ENCODE data around the gene ITGA3. TPM values are rescaled to one million over a fixed set of nuclear protein-coding genes. Genes with fewer than 3 reads are reported as not detected.

Gene ITGA3
- total RNA-seq, 1 experiment from 2014 or later = 392 TPM

DNA sequence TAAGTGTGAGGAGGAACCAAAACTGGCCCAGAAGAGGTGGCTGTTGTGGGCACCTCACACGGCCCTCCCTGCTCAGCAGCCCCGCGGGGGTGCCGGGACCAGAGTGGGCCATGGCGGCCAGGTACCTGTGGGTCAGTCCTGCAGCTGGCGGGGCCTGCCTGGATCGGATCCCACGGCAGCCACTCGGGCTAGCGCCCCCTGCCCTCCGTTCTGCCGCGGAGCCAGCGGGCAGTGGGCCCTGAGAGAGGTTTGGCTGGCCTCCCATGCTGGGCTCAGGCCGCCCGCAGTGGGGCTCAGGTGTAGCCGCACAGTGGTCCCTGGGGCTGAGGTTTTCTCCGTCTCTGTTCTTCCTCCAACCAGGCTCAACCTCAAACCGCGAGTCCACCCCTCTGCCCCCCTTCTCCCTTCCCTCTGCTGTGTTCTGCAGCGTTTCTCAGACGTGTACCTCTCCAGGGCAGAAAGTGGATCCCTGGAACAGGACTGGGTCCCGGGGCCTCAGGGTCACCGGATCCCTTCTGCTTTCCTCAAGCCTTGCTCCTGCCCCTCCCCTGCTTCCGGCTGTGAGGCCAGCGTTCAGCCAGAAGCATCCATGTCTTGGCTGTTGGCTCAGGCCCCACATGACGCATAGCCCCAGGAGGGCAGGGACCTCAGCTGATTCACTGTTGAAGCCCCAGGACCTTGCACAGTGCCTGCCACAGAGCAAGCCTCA, 28.6 kb upstream of the ITGA3 start:
- Histone ChIP-seq H2AFZ (ENCODE audit: low read depth, low read length, poor library complexity, severe bottlenecking) (peak overlapping the region; percentile 20), H4K20me1 (ENCODE audit: insufficient read depth) (no peaks in the 10 kb centered on the region), H3K4me1 (ENCODE audit: control insufficient read depth in 1 of 2, insufficient read depth in 2 of 2, low read length in 2 of 2) (peaks cover 28 to 44% of the 10 kb centered on the region in 2 experiments), H3K27ac (ENCODE audit: low read depth, low read length) (peak overlapping the region; percentile 93), H3K27me3 (ENCODE audit: insufficient read depth, low read length) (no peaks in the 10 kb centered on the region), H3K36me3 (ENCODE audit: control insufficient read depth in 1 of 2, insufficient read depth in 2 of 2, low read length in 2 of 2) (no peaks in the 10 kb centered on the region), H3K9me3 (ENCODE audit: control insufficient read depth in 1 of 2, insufficient read depth in 1 of 2, low read depth in 1 of 2, low read length in 2 of 2) (peaks cover 0 to 16% of the 10 kb centered on the region in 2 experiments; a peak in 2 of 4 replicates), H3K4me2 (ENCODE audit: low read length) (peak overlapping the region; percentile 84), H3K9ac (ENCODE audit: low read length) (peak overlapping the region; percentile 54), H3K9me2 (ENCODE audit: insufficient read depth) (no peaks in the 10 kb centered on the region), H3K79me2 (ENCODE audit: insufficient read depth, low read length) (no peaks in the 10 kb centered on the region), H3K4me3 (replicated peaks in 1 of 2; ENCODE audit: low read depth in 1 of 2, low read length in 2 of 2) (peak overlapping the region; percentile 52 to 55)
- BruUV-seq (replicated peaks) = TSS peak; percentile 90
- DNase-seq (ENCODE audit: low read depth, low spot score) = peak; percentile 84
- peak; percentile 78 for ATAC-seq
- POLR2A ChIA-PET = interaction anchor here (0.6 to 7.2 kb wide), 8 partner anchors 9 to 67 kb away, joined by 3 to 99 read pairs (median 4); partner anchors contain the start of genes ITGA3 and PDK2
- CTCF ChIA-PET = interaction anchor here (0.6 to 4.2 kb wide), 19 partner anchors 8 to 492 kb away, joined by 3 to 42 read pairs (median 6); partner anchors contain the start of genes ITGA3, PDK2 and TMEM92
- RAD21 ChIA-PET (ENCODE audit: low non-redundant PET in 1 of 2, low total read pairs in 2 of 2, uncharacterized antibody in 2 of 2, unreplicated experiment in 2 of 2) = interaction anchor here (0.6 to 3.3 kb wide), 12 partner anchors 29 to 66 kb away, joined by 3 to 15 read pairs (median 5); partner anchors contain the start of gene ITGA3 (in 2 of the 2)
- intact Hi-C loops (cut with micrococcal nuclease) = loop anchor here (1.0 to 2.0 kb wide), 3 partner anchors 28 to 60 kb away; no protein-coding TSS in a partner anchor
- TF ChIP-seq, protein P1, sequence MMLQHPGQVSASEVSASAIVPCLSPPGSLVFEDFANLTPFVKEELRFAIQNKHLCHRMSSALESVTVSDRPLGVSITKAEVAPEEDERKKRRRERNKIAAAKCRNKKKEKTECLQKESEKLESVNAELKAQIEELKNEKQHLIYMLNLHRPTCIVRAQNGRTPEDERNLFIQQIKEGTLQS (IDR thresholded peaks at IDR 0.05) = no peak
- TF ChIP-seq CEBPB (IDR thresholded peaks at IDR 0.05; ENCODE audit: low read depth) = no peak
- no peak for TF ChIP-seq EZH2phosphoT487 (IDR thresholded peaks at IDR 0.05; ENCODE audit: borderline replicate concordance)
- no peak for TF ChIP-seq EZH2 (IDR thresholded peaks at IDR 0.05)
- TF ChIP-seq POLR2AphosphoS5 (IDR thresholded peaks at IDR 0.05; ENCODE audit: low read depth, low read length) = peak; percentile 59
- no peak for TF ChIP-seq TCF7L2 (IDR thresholded peaks at IDR 0.05; ENCODE audit: borderline replicate concordance, extremely low read depth, insufficient read depth, insufficient read length)
- TF ChIP-seq YY1 (IDR thresholded peaks at IDR 0.05; ENCODE audit: extremely low read depth, insufficient replicate concordance, low read depth, low read length) = peak; percentile 87
- TF ChIP-seq ELF1 (IDR thresholded peaks at IDR 0.05; ENCODE audit: borderline replicate concordance, low read depth) = no peak
- TF ChIP-seq ZNF274 (IDR thresholded peaks at IDR 0.05; ENCODE audit: low read depth, low read length) = no peak
- peak; percentile 75; the same call in 1 of the 2 replicates for TF ChIP-seq CBX3 (IDR thresholded peaks at IDR 0.05; ENCODE audit: low read depth)
- no peak for TF ChIP-seq SIN3A (IDR thresholded peaks at IDR 0.05; ENCODE audit: low read depth)
- TF ChIP-seq, protein P2, sequence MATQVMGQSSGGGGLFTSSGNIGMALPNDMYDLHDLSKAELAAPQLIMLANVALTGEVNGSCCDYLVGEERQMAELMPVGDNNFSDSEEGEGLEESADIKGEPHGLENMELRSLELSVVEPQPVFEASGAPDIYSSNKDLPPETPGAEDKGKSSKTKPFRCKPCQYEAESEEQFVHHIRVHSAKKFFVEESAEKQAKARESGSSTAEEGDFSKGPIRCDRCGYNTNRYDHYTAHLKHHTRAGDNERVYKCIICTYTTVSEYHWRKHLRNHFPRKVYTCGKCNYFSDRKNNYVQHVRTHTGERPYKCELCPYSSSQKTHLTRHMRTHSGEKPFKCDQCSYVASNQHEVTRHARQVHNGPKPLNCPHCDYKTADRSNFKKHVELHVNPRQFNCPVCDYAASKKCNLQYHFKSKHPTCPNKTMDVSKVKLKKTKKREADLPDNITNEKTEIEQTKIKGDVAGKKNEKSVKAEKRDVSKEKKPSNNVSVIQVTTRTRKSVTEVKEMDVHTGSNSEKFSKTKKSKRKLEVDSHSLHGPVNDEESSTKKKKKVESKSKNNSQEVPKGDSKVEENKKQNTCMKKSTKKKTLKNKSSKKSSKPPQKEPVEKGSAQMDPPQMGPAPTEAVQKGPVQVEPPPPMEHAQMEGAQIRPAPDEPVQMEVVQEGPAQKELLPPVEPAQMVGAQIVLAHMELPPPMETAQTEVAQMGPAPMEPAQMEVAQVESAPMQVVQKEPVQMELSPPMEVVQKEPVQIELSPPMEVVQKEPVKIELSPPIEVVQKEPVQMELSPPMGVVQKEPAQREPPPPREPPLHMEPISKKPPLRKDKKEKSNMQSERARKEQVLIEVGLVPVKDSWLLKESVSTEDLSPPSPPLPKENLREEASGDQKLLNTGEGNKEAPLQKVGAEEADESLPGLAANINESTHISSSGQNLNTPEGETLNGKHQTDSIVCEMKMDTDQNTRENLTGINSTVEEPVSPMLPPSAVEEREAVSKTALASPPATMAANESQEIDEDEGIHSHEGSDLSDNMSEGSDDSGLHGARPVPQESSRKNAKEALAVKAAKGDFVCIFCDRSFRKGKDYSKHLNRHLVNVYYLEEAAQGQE (IDR thresholded peaks at IDR 0.05; ENCODE audit: low read depth) = no peak
- TF ChIP-seq, protein P3, sequence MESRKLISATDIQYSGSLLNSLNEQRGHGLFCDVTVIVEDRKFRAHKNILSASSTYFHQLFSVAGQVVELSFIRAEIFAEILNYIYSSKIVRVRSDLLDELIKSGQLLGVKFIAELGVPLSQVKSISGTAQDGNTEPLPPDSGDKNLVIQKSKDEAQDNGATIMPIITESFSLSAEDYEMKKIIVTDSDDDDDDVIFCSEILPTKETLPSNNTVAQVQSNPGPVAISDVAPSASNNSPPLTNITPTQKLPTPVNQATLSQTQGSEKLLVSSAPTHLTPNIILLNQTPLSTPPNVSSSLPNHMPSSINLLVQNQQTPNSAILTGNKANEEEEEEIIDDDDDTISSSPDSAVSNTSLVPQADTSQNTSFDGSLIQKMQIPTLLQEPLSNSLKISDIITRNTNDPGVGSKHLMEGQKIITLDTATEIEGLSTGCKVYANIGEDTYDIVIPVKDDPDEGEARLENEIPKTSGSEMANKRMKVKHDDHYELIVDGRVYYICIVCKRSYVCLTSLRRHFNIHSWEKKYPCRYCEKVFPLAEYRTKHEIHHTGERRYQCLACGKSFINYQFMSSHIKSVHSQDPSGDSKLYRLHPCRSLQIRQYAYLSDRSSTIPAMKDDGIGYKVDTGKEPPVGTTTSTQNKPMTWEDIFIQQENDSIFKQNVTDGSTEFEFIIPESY (IDR thresholded peaks at IDR 0.05; ENCODE audit: extremely low read depth, insufficient replicate concordance, low read length) = peak; percentile 77
- peak; percentile 90 for TF ChIP-seq SP1 (IDR thresholded peaks at IDR 0.05; ENCODE audit: low read depth)
- TF ChIP-seq, protein P4, sequence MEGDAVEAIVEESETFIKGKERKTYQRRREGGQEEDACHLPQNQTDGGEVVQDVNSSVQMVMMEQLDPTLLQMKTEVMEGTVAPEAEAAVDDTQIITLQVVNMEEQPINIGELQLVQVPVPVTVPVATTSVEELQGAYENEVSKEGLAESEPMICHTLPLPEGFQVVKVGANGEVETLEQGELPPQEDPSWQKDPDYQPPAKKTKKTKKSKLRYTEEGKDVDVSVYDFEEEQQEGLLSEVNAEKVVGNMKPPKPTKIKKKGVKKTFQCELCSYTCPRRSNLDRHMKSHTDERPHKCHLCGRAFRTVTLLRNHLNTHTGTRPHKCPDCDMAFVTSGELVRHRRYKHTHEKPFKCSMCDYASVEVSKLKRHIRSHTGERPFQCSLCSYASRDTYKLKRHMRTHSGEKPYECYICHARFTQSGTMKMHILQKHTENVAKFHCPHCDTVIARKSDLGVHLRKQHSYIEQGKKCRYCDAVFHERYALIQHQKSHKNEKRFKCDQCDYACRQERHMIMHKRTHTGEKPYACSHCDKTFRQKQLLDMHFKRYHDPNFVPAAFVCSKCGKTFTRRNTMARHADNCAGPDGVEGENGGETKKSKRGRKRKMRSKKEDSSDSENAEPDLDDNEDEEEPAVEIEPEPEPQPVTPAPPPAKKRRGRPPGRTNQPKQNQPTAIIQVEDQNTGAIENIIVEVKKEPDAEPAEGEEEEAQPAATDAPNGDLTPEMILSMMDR (IDR thresholded peaks at IDR 0.05 in 2 of 3, conservative IDR thresholded peaks at IDR 0.05 in 1 of 3; ENCODE audit: borderline replicate concordance in 1 of 3, insufficient read depth in 1 of 3, low read depth in 2 of 3, low read length in 2 of 3) = peak; percentile 7 to 48 (median 18); a peak in 2 of 6 replicates
- no peak; the same call in none of the 2 replicates for TF ChIP-seq JUND (IDR thresholded peaks at IDR 0.05)
- TF ChIP-seq, protein P5, sequence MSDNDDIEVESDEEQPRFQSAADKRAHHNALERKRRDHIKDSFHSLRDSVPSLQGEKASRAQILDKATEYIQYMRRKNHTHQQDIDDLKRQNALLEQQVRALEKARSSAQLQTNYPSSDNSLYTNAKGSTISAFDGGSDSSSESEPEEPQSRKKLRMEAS (IDR thresholded peaks at IDR 0.05) = peak; percentile 79
